ENCODE results near the gene KANK3. TPM values are rescaled to one million over a fixed set of nuclear protein-coding genes. Genes with fewer than 3 reads are reported as not detected.
A peak's percentile ranks its signal among the peaks of the same experiment; 100 is the strongest.

The KANK3 gene
- total RNA-seq, 4 donors from 2014 or later: 3.2 to 10.5 (median 4.1) TPM

- H3K4me1 ChIP-seq: peaks cover 30 to 74% (median 56%) of the 10 kb centered on the region in 4 donors
Measured at GRCh38 chr19:8363803-8364771, 21.0 kb upstream of the KANK3 start, which contains the start of gene ANGPTL4. ANGPTL4 (plus strand) TSS chr19:8364155; CDS start chr19:8364322, 167 bp downstream.

GRCh38 chr19:8361921-8362793, 19.1 kb upstream of the KANK3 start:
- Histone ChIP-seq H3K4me1 (peaks cover 18 to 56% (median 45%) of the 10 kb centered on the region in 4 donors), H3K27ac (peak overlapping the region; percentile 76 to 94 (median 84)), H3K27me3 (peaks cover 29% of the 10 kb centered on the region), H3K36me3 (no peaks in the 10 kb centered on the region), H3K4me3 (no peak overlapping the region), H3K9me3 (no peaks in the 10 kb centered on the region)
- 26 to 39% methylated on average over 8 to 12 of the region's 12 CpGs for WGBS, 2 donors (ENCODE audit: low coverage in 1 of 2)
- intact Hi-C loops (cut with DNase I; ENCODE audit: low total_unique reads): loop anchor here (1.0 to 10.0 kb wide), 2 partner anchors 28 to 83 kb away; partner anchors contain the start of genes HNRNPM and RAB11B
- DNase-seq: peak; percentile 93
- TF ChIP-seq POLR2AphosphoS5 (IDR thresholded peaks at IDR 0.05): peak; percentile 83 to 87 (median 84)
- TF ChIP-seq POLR2A (IDR thresholded peaks at IDR 0.05): peak; percentile 23
- TF ChIP-seq EP300 (IDR thresholded peaks at IDR 0.05; ENCODE audit: low read depth): no peak
- in situ Hi-C loops (cut with MboI; ENCODE audit: low pct_ligation_motif_present in 1 of 4, low pct_unique_long_range_greater_than_20kb in 1 of 4, low sequenced_read_pairs in 3 of 4): no loop called here

More at GRCh38 chr19:8363803-8364771, 21.0 kb upstream of the KANK3 start, which contains the start of gene ANGPTL4:
- H3K27ac ChIP-seq: peak within 1 kb of the TSS; percentile 76 to 94 (median 84)
- 2% methylated on average over 75 of the region's 81 CpGs; no CpG with 5 or more reads in 1 of the 2 donors for WGBS, 2 donors (ENCODE audit: low coverage in 1 of 2)
- DNase-seq: peak; percentile 78
- peak in 4 of 5 experiments; percentile 10 to 29 (median 20) for TF ChIP-seq CTCF (IDR thresholded peaks at IDR 0.05)
- no peak for TF ChIP-seq EP300 (IDR thresholded peaks at IDR 0.05; ENCODE audit: low read depth)
- TF ChIP-seq POLR2A (IDR thresholded peaks at IDR 0.05): peak; percentile 62
- peak; percentile 81 to 92 (median 91) for TF ChIP-seq POLR2AphosphoS5 (IDR thresholded peaks at IDR 0.05)
- intact Hi-C loops (cut with DNase I; ENCODE audit: low total_unique reads): loop anchor here (10.0 kb wide), 1 partner anchor 81 kb away; the partner anchor contains the start of gene HNRNPM
- in situ Hi-C loops (cut with MboI; ENCODE audit: low pct_ligation_motif_present in 1 of 4, low pct_unique_long_range_greater_than_20kb in 1 of 4, low sequenced_read_pairs in 3 of 4): no loop called here
- peak within 1 kb of the TSS; percentile 28 to 72 (median 52) for H3K4me3 ChIP-seq
- peaks cover 29% of the 10 kb centered on the region for H3K27me3 ChIP-seq
- no peaks in the 10 kb centered on the region for H3K9me3 ChIP-seq
- no peaks in the 10 kb centered on the region for H3K36me3 ChIP-seq

- no peaks in the 10 kb centered on the region for H3K36me3 ChIP-seq
- DNase-seq: no peak
- no peak for TF ChIP-seq POLR2AphosphoS5 (IDR thresholded peaks at IDR 0.05)
- no peak for TF ChIP-seq CTCF (IDR thresholded peaks at IDR 0.05)
- TF ChIP-seq EP300 (IDR thresholded peaks at IDR 0.05; ENCODE audit: low read depth): no peak
- no peak for TF ChIP-seq POLR2A (IDR thresholded peaks at IDR 0.05)
- H3K27me3 ChIP-seq: peaks cover 25% of the 10 kb centered on the region
- no peak overlapping the region for H3K27ac ChIP-seq
- no peak overlapping the region for H3K4me3 ChIP-seq
- H3K4me1 ChIP-seq: peaks cover 13 to 40% (median 35%) of the 10 kb centered on the region in 4 donors
- intact Hi-C loops (cut with DNase I; ENCODE audit: low total_unique reads) (loop anchor here (10.0 kb wide), 1 partner anchor 85 kb away; the partner anchor contains the start of gene HNRNPM), in situ Hi-C loops (cut with MboI; ENCODE audit: low pct_ligation_motif_present in 1 of 4, low pct_unique_long_range_greater_than_20kb in 1 of 4, low sequenced_read_pairs in 3 of 4) (no loop called here)
- no peaks in the 10 kb centered on the region for H3K9me3 ChIP-seq
- WGBS, 2 donors (ENCODE audit: low coverage in 1 of 2): 87 to 92% methylated on average over 6 to 8 of the region's 8 CpGs
Measured at GRCh38 chr19:8360196-8360595, 17.1 kb upstream of the KANK3 start.

GRCh38 chr19:8358948-8359347, 15.9 kb upstream of the KANK3 start:
- no peak overlapping the region for H3K4me3 ChIP-seq
- intact Hi-C loops (cut with DNase I; ENCODE audit: low total_unique reads) (loop anchor here (10.0 kb wide), 1 partner anchor 146 kb away; the partner anchor contains the start of gene PRAM1), in situ Hi-C loops (cut with MboI; ENCODE audit: low pct_ligation_motif_present in 1 of 4, low pct_unique_long_range_greater_than_20kb in 1 of 4, low sequenced_read_pairs in 3 of 4) (loop anchor here in 2 of 4 donors (10.0 kb wide), 2 partner anchors 46 to 146 kb away; partner anchors contain the start of gene PRAM1 (in 2 of the 2))
- no peak overlapping the region for H3K27ac ChIP-seq
- peaks cover 13 to 33% (median 27%) of the 10 kb centered on the region in 4 donors for H3K4me1 ChIP-seq
- TF ChIP-seq POLR2AphosphoS5 (IDR thresholded peaks at IDR 0.05) (no peak), EP300 (IDR thresholded peaks at IDR 0.05; ENCODE audit: low read depth) (no peak), CTCF (IDR thresholded peaks at IDR 0.05) (no peak), POLR2A (IDR thresholded peaks at IDR 0.05) (no peak)
- 55 to 87% methylated on average over 2 to 6 of the region's 6 CpGs for WGBS, 2 donors (ENCODE audit: low coverage in 1 of 2)
- H3K27me3 ChIP-seq: peaks cover 12% of the 10 kb centered on the region
- no peaks in the 10 kb centered on the region for H3K36me3 ChIP-seq
- H3K9me3 ChIP-seq: no peaks in the 10 kb centered on the region
- DNase-seq: no peak

Data from transverse colon (tissue), 4 donors.